Spleen (tissue), 11 donors: ENCODE results near the gene FRAT2. TPM values are rescaled to one million over a fixed set of nuclear protein-coding genes. Genes with fewer than 3 reads are reported as not detected.

Source experiments
- DNase-seq: peaks from one replicate; pipeline ENCODE4 v3.0.0-alpha.2; 2020
- H3K27ac ChIP-seq, 8 donors: fragments of 200-600 bp; sonication (generic) in 7 of 8; 1 replicate in 4 of 8; 2 replicates in 4 of 8; pipeline versions ENCODE4 v1.5.0 to v1.8.0; 2016 to 2021; ENCODE audit warnings: inconsistent platforms in 4 of 8, mild to moderate bottlenecking in 4 of 8, moderate library complexity in 1 of 8
- H3K27me3 ChIP-seq, 7 donors: fragments of 200-600 bp; sonication (generic) in 6 of 7; replicated peaks in 1 of 7; 1 replicate in 4 of 7; 2 replicates in 3 of 7; pipeline versions ENCODE4 v1.5.0 to v1.8.0; 2016 to 2021; ENCODE audit warnings: inconsistent platforms in 3 of 7, mild to moderate bottlenecking in 1 of 7
- H3K36me3 ChIP-seq, 6 donors: fragments of 200-600 bp; sonication (generic) in 5 of 6; 1 replicate in 4 of 6; 2 replicates in 2 of 6; pipeline versions ENCODE4 v1.5.0 to v1.8.0; 2016 to 2021; ENCODE audit warnings: inconsistent platforms in 2 of 6
- H3K4me1 ChIP-seq, 6 donors: fragments of 200-600 bp; sonication (generic) in 5 of 6; 1 replicate in 3 of 6; 2 replicates in 3 of 6; pipeline versions ENCODE4 v1.5.0 to v1.8.0; 2016 to 2021; ENCODE audit warnings: inconsistent platforms in 3 of 6
- H3K4me3 ChIP-seq, 8 donors: fragments of 200-600 bp; sonication (generic) in 7 of 8; 1 replicate in 4 of 8; 2 replicates in 4 of 8; pipeline versions ENCODE4 v1.5.0 to v1.8.0; 2016 to 2021; ENCODE audit warnings: inconsistent platforms in 4 of 8, mild to moderate bottlenecking in 4 of 8, moderate library complexity in 2 of 8
- H3K9me3 ChIP-seq, 8 donors: fragments of 200-600 bp; sonication (generic) in 7 of 8; 1 replicate in 4 of 8; 2 replicates in 4 of 8; pipeline versions ENCODE4 v1.5.0 to v1.8.0; 2016 to 2021; ENCODE audit warnings: inconsistent platforms in 4 of 8
- POLR2A ChIP-seq, 3 donors: fragments of 450-650 bp; IDR thresholded peaks; one replicate each; pipeline ENCODE4 v1.5.1; 2017; ENCODE audit warnings: antibody characterized with exemption in 3 of 3, mild to moderate bottlenecking in 1 of 3
- POLR2AphosphoS5 ChIP-seq, 3 donors: sonication (generic); formaldehyde crosslinking; IDR thresholded peaks; one replicate each; pipeline ENCODE4 v1.5.1; 2017; ENCODE audit warnings: antibody characterized with exemption in 3 of 3
- WGBS, 5 donors: extraction: QIAGEN DNeasy Blood & Tissue Kit in 3 of 5; methylation state at CpG; one replicate each; pipeline versions ENCODE4 v1.1.5 to v1.1.7; 2013 to 2018; 5-methylcytosine and 5-hydroxymethylcytosine counted together
- intact Hi-C: fragments of 100-400 bp; cut with DNase I; formaldehyde crosslinking; loops from one replicate; pipeline ENCODE4 v1.15.0; 2023; ENCODE audit warnings: low total_unique reads
- polyA plus RNA-seq, 3 donors: library from polyadenylated mRNA; stranded (reverse); fragments of 200-250 nt; gene quantifications; one replicate each; pipeline ENCODE4 v1.2.1, GENCODE V29; 2013
- total RNA-seq, 7 donors: library from RNA; depleted of rRNA in 3 of 7; stranded (reverse); fragments of >200 nt in 3 of 7; fragmentation: NEBNext Ultra II Directional in 4 of 7; extraction: Animal tissue kit (Norgen Biotek cat#: 25700) in 4 of 7; gene quantifications; one replicate each; pipeline versions ENCODE4 v1.1.0 to v1.2.1, GENCODE V29; 2016 to 2021
- TF ChIP-seq, protein P1 (sequence below), 11 experiments: fragments of 200-600 bp in 7 of 11; fragments of 450-650 bp in 4 of 11; sonication (generic) in 4 of 11; IDR thresholded peaks in 8 of 11; conservative IDR thresholded peaks in 3 of 11; 1 replicate in 7 of 11; 2 replicates in 4 of 11; pipeline versions ENCODE4 v1.4.0 to v1.8.0; 2016 to 2021; ENCODE audit warnings: antibody characterized with exemption in 11 of 11, inconsistent platforms in 4 of 11, mild to moderate bottlenecking in 1 of 11
- donor health status: healthy with polysubstance abuse.
- donor health status: DM: no; HTN: no; CAD: no; lungs with moderate emphysema.
- donor health status: DM: no; HTN: no; CAD: no.
- donor health status: Bipolar disorder and iron deficiency.
- donor health status: healthy.
- donor health status: DM: no; HTN: no; CAD: no.
- donor health status: DM: yes; HTN: yes; CAD: no.

Gene FRAT2
- total and polyA plus RNA-seq, 10 donors: 12.3 to 75.6 (median 36.8) TPM

DNA sequence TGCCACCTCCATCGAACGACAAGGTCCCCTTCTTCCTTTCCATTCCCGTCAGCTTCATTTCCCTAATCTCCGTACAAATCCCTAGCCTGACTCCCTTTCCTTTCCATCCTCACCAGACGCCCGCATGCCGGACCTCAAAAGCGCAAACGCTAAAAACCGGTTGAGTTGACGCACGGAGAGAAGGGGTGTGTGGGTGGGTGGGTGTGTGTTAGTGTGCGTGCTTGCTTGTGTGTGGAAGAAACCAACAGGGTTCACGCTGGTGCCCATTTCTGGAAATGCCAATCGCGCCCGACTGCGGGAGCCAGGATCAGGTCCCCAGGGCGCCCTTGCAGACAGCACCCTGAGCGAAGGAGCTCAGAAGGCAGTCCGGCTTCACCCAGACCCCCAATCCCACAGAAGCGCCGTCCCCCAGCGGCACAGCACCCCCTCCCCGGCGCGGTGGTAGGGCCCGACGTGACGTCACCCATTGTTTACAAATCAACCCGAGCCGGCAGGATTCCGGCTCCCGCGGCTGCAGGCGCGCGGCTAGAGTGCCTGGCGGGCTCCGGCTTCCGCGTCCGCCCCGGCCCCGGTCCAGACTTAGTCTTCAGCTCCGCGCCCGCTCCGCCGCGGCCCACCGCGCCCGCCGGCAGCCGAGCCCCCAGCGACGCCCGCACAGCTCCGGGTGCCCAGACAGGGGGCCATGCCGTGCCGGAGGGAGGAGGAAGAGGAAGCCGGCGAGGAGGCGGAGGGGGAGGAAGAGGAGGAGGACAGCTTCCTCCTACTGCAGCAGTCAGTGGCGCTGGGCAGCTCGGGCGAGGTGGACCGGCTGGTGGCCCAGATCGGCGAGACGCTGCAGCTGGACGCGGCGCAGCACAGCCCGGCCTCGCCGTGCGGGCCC lies 15.5 kb downstream of the FRAT2 start, which contains the start of gene FRAT1:
Gene FRAT1 (plus strand): TSS at position 500 of the 880 bp plus-strand sequence. CDS start 183 bp downstream, at position 683.
- no peaks in the 10 kb centered on the region for H3K27me3 ChIP-seq
- H3K36me3 ChIP-seq: no peaks in the 10 kb centered on the region
- H3K4me3 ChIP-seq: peak within 1 kb of the TSS; percentile 53 to 96 (median 87)
- DNase-seq: peak; percentile 97
- H3K27ac ChIP-seq: peak within 1 kb of the TSS; percentile 98 to 99 (median 99)
- TF ChIP-seq POLR2AphosphoS5 (IDR thresholded peaks at IDR 0.05) (peak; percentile 86 to 93 (median 91)), POLR2A (IDR thresholded peaks at IDR 0.05) (peak; percentile 70 to 92 (median 79))
- TF ChIP-seq, protein P1, sequence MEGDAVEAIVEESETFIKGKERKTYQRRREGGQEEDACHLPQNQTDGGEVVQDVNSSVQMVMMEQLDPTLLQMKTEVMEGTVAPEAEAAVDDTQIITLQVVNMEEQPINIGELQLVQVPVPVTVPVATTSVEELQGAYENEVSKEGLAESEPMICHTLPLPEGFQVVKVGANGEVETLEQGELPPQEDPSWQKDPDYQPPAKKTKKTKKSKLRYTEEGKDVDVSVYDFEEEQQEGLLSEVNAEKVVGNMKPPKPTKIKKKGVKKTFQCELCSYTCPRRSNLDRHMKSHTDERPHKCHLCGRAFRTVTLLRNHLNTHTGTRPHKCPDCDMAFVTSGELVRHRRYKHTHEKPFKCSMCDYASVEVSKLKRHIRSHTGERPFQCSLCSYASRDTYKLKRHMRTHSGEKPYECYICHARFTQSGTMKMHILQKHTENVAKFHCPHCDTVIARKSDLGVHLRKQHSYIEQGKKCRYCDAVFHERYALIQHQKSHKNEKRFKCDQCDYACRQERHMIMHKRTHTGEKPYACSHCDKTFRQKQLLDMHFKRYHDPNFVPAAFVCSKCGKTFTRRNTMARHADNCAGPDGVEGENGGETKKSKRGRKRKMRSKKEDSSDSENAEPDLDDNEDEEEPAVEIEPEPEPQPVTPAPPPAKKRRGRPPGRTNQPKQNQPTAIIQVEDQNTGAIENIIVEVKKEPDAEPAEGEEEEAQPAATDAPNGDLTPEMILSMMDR (IDR thresholded peaks at IDR 0.05 in 8 of 11, conservative IDR thresholded peaks at IDR 0.05 in 3 of 11): peak in 1 of 11 experiments; percentile 8
- intact Hi-C loops: no loop called here
- peaks cover 17 to 82% (median 39%) of the 10 kb centered on the region in 6 donors for H3K4me1 ChIP-seq
- 0 to 1% (median 0%) methylated on average over 38 to 79 of the region's 79 CpGs for WGBS, 5 donors
- no peaks in the 10 kb centered on the region for H3K9me3 ChIP-seq

DNA sequence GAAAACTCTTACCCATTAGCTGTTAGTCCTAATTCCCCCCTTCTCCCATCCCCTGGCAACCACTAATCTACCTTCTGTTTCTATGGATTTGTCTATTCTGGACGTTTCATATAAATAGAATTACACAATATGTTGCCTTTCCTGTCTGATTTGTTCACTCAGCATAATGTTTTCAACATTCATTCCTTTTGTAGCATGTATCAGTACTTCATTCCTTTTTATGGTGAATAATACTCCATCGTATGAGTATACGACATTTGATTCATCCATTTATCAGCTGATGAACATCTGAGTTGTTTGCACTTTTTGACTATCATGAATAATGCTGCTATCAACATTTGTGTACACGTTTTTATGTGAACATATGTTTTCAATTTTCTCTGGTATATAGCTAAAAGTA lies 19.9 kb downstream of the FRAT2 start:
- no peaks in the 10 kb centered on the region for H3K36me3 ChIP-seq
- intact Hi-C loops: no loop called here
- TF ChIP-seq, protein P1 (IDR thresholded peaks at IDR 0.05 in 8 of 11, conservative IDR thresholded peaks at IDR 0.05 in 3 of 11): no peak
- TF ChIP-seq POLR2AphosphoS5 (IDR thresholded peaks at IDR 0.05) (no peak), POLR2A (IDR thresholded peaks at IDR 0.05) (no peak)
- H3K27me3 ChIP-seq: no peaks in the 10 kb centered on the region
- no peak for DNase-seq
- H3K9me3 ChIP-seq: no peaks in the 10 kb centered on the region
- H3K4me3 ChIP-seq: no peak overlapping the region
- 43 to 75% (median 60%) methylated on average over 4 of the region's 4 CpGs for WGBS, 5 donors
- H3K27ac ChIP-seq: peak overlapping the region in 2 of 8 donors; percentile 13 to 51
- peaks cover 0 to 40% (median 10%) of the 10 kb centered on the region in 6 donors for H3K4me1 ChIP-seq

DNA sequence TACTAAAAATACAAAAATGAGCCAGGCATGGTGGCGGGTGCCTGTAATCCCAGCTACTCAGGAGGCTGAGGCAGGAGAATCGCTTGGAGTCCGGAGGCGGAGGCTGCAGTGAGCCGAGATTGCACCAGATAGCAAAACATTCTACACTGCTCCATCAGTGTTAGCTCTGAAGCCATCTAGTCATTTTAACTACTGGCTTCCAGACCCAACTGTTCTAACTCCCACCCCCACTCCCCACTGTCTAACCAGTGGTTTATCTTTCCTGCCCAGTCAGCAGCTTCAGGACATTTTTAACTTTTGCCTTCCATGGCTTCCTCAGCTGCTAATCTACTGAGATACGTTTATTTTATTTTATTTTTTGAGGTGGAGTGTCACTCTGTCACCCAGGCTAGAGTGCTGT lies 21.6 kb downstream of the FRAT2 start:
- H3K4me1 ChIP-seq: peaks cover 0 to 32% (median 4%) of the 10 kb centered on the region in 6 donors
- no peaks in the 10 kb centered on the region for H3K36me3 ChIP-seq
- DNase-seq: no peak
- H3K27ac ChIP-seq: no peak overlapping the region
- no peaks in the 10 kb centered on the region for H3K27me3 ChIP-seq
- intact Hi-C loops: no loop called here
- no peak for TF ChIP-seq POLR2A (IDR thresholded peaks at IDR 0.05)
- TF ChIP-seq, protein P1 (IDR thresholded peaks at IDR 0.05 in 8 of 11, conservative IDR thresholded peaks at IDR 0.05 in 3 of 11): no peak
- TF ChIP-seq POLR2AphosphoS5 (IDR thresholded peaks at IDR 0.05): no peak
- no peaks in the 10 kb centered on the region for H3K9me3 ChIP-seq
- WGBS, 5 donors: 77 to 86% (median 81%) methylated on average over 6 of the region's 6 CpGs
- no peak overlapping the region for H3K4me3 ChIP-seq

DNA sequence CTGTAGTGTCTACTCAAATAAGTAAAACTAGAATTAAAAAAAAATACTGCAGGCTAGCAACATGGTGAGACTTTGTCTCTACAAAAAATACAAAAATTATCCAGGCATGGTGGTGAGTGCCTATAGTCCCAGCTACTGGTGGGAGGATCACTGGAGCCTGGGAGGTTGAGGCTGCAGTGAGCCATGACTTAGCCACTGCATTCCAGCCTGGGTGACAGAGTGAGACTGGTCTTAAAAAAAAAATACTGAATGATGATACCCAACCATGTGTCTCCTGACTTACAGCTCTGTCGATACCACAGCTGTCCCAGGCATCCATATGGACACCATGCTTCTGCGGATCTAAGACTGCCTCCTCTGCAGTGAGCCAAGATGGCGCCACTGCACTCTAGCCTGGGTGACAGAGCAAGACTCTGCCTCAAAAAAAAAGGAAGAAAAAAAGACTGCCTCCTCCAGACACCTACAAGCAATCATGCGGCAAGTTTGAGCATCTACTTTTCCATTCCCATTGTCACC lies 23.4 kb downstream of the FRAT2 start:
- peaks cover 0 to 16% (median 0%) of the 10 kb centered on the region in 6 donors for H3K4me1 ChIP-seq
- 95 to 98% (median 97%) methylated on average over 4 of the region's 4 CpGs for WGBS, 5 donors

More for the DNA sequence above, 23.4 kb downstream of the FRAT2 start:
- H3K4me3 ChIP-seq: no peak overlapping the region
- H3K36me3 ChIP-seq: no peaks in the 10 kb centered on the region
- no peaks in the 10 kb centered on the region for H3K9me3 ChIP-seq
- TF ChIP-seq, protein P1 (IDR thresholded peaks at IDR 0.05 in 8 of 11, conservative IDR thresholded peaks at IDR 0.05 in 3 of 11): no peak
- no peak for TF ChIP-seq POLR2A (IDR thresholded peaks at IDR 0.05)
- no peak for TF ChIP-seq POLR2AphosphoS5 (IDR thresholded peaks at IDR 0.05)
- H3K27me3 ChIP-seq: no peaks in the 10 kb centered on the region
- no peak for DNase-seq
- intact Hi-C loops: no loop called here
- no peak overlapping the region for H3K27ac ChIP-seq
